ENCODE results near the gene GPATCH3.

GRCh38 chr1:26861286-26861701 lies 39.0 kb downstream of the GPATCH3 start:
- TF ChIP-seq POLR2A (IDR thresholded peaks at IDR 0.05; ENCODE audit: low read length) (no peak), GATA1 (IDR thresholded peaks at IDR 0.05; ENCODE audit: low read depth, low read length) (no peak)

Measured in erythroblast (primary cell).